ENCODE data around the gene WFDC2.

Gene WFDC2

DNA sequence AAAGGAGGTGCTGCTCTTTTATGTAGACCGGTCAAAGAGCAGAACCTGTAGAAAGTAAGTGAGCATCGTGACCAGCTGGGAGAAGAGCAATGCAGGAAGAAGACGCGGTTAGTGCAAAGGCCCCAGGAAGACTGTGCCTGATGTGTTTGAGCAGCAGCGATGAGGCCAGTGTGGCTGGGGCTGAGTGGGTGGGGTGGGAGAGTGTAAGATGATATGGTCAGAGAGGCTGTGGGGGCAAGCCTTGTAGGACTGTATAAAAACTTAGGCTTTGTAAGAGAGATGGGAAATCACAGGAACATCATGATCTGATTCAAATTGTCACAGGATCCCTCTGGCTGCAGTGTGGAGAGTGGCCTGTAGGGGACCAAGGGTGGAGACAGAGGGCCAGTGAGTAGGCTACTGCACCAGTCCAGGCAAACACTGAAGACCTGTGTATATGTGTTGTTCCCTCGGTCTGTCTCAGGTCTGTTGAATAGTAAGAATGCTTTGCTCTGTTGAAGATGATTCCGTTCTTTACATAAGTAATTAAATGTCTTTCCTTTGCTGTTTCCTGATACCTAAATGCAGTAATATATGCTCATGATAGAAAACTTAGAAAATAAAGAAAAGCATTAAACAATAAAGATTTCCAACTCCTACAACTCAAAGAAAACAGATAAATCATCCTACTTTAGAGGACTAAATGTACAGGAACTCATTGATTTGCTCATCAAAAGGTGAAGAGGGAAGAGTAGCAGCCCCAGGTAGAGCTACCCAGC is 23.6 kb upstream of the WFDC2 start:
- no peak for TF ChIP-seq CTCF (IDR thresholded peaks at IDR 0.05)
- Histone ChIP-seq H3K27ac (no peak overlapping the region), H3K4me3 (no peak overlapping the region), H3K4me1 (peaks cover 0 to 26% (median 10%) of the 10 kb centered on the region in 4 donors), H3K27me3 (peaks cover 0 to 2% of the 10 kb centered on the region in 2 donors), H3K9me3 (no peaks in the 10 kb centered on the region), H3K36me3 (no peaks in the 10 kb centered on the region)
- intact Hi-C loops (cut with DNase I; ENCODE audit: low total_unique reads): loop anchor here (10.0 kb wide), 1 partner anchor 329 kb away; no protein-coding TSS in a partner anchor
- no peak for DNase-seq

GRCh38 chr20:45448270-45448669 is 21.3 kb upstream of the WFDC2 start:
- H3K4me3 ChIP-seq: no peak overlapping the region
- no peak for DNase-seq
- H3K9me3 ChIP-seq: no peaks in the 10 kb centered on the region
- intact Hi-C loops (cut with DNase I; ENCODE audit: low total_unique reads): loop anchor here (10.0 kb wide), 1 partner anchor 327 kb away; no protein-coding TSS in a partner anchor
- H3K27ac ChIP-seq: peak overlapping the region; percentile 60 to 68
- H3K27me3 ChIP-seq: peaks cover 0 to under 1% of the 10 kb centered on the region in 2 donors
- no peak for TF ChIP-seq CTCF (IDR thresholded peaks at IDR 0.05)
- peaks cover 0 to 26% (median 10%) of the 10 kb centered on the region in 4 donors for H3K4me1 ChIP-seq
- no peaks in the 10 kb centered on the region for H3K36me3 ChIP-seq

DNA sequence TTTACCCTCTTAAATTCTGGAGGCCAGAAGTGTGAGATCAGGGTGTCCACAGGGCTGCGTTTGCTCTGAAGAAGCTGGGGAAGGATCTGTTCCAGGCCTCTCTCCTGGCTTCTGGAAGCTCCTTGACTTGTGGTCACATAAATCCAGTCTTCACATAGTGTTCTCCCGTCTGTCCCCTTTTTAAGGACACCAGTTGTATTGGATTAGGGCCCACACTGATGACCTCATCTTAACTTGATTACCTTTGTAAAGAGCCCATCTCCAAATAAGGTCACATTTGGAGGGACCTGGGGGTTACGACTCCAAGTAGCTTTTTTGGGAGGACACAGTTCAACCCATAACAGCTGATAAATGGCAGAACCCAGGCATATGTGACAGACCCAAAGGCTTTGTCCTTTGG is 20.0 kb upstream of the WFDC2 start:
- Histone ChIP-seq H3K27me3 (no peaks in the 10 kb centered on the region), H3K9me3 (no peaks in the 10 kb centered on the region), H3K4me1 (peaks cover 0 to 26% (median 10%) of the 10 kb centered on the region in 4 donors), H3K27ac (peak overlapping the region; percentile 60 to 68), H3K4me3 (no peak overlapping the region), H3K36me3 (no peaks in the 10 kb centered on the region)
- intact Hi-C loops (cut with DNase I; ENCODE audit: low total_unique reads): loop anchor here (10.0 kb wide), 1 partner anchor 325 kb away; no protein-coding TSS in a partner anchor
- DNase-seq: no peak
- no peak for TF ChIP-seq CTCF (IDR thresholded peaks at IDR 0.05)

DNA sequence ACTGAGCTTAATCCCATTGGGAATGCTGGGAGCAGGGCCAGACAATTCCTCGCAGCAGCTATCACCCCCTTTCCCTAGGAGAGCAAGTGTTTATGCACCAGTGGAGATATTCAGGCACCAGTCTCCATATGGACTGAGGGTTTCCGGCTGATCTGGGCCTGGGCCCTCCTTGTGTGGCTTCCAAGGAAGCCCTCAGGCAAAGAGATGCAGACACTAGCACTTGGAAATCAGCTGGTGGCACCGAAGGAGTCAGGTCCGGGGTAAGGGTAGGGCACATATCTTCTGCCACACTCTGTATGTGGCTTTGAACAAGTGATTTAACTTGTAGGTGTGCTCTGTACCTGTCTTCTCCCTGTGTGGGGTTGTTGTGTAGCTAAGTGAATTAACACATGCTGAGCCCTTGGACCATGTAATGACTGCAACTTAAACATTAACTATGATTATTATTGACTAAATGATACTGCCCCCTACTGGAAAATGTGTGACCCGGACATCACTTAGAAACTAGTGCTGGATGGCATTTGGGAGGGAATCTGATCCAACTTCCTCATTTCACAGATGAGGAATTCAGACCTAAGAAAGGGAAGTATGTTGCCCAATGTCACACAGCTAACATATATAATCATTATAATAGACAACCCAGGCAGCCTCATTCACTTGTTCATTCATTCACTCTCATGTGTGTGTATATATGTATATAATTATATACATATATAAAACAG is 19.3 kb upstream of the WFDC2 start:
- H3K4me3 ChIP-seq: no peak overlapping the region
- H3K27ac ChIP-seq: peak overlapping the region; percentile 60 to 68
- no peak for DNase-seq
- H3K4me1 ChIP-seq: peaks cover 0 to 26% (median 10%) of the 10 kb centered on the region in 4 donors
- no peaks in the 10 kb centered on the region for H3K27me3 ChIP-seq
- no peaks in the 10 kb centered on the region for H3K36me3 ChIP-seq
- no peaks in the 10 kb centered on the region for H3K9me3 ChIP-seq
- intact Hi-C loops (cut with DNase I; ENCODE audit: low total_unique reads): loop anchor here (5.0 kb wide), 1 partner anchor 133 kb away; no protein-coding TSS in a partner anchor
- TF ChIP-seq CTCF (IDR thresholded peaks at IDR 0.05): peak; percentile 37 to 46

DNA sequence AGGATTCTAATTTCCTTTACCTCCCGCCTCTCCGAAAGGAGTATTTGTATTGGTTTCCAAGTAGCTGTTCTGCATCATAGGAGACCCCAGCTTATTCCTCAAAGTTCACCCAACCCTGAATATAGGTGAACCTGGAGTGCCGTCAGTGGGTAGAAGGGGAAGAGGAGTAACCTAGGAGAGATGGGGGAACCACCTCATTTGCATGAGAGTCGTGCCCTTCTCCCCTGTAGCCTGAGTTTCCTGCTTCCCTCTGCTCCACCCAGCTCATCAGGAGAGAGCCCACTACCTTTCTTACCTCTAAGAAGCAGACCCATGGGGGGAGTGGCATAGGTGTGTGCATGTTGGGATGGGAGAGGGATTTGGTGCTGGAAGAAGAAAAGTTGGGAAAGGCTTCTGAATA is 17.3 kb upstream of the WFDC2 start:
- no peak for DNase-seq
- no peak for TF ChIP-seq CTCF (IDR thresholded peaks at IDR 0.05)
- Histone ChIP-seq H3K27ac (no peak overlapping the region), H3K9me3 (no peaks in the 10 kb centered on the region), H3K27me3 (no peaks in the 10 kb centered on the region), H3K36me3 (no peaks in the 10 kb centered on the region), H3K4me3 (no peak overlapping the region), H3K4me1 (peaks cover 0 to 26% (median 10%) of the 10 kb centered on the region in 4 donors)
- intact Hi-C loops (cut with DNase I; ENCODE audit: low total_unique reads): loop anchor here (5.0 kb wide), 1 partner anchor 135 kb away; no protein-coding TSS in a partner anchor

Data from tibial artery (tissue), 4 donors.